Stimulated activated CD8-positive, alpha-beta memory T cell treated with anti-CD3 and anti-CD28 coated beads, Interleukin-2, amount 100 ng/mL, for 1 hour (primary cell): ENCODE data around the gene INSM1.

Experiments
- DNase-seq, 2 donors: peaks; one replicate each; pipeline ENCODE4 v3.0.0-alpha.2; 2020; ENCODE audit warnings: low read depth in 2 of 2

Gene INSM1

DNA sequence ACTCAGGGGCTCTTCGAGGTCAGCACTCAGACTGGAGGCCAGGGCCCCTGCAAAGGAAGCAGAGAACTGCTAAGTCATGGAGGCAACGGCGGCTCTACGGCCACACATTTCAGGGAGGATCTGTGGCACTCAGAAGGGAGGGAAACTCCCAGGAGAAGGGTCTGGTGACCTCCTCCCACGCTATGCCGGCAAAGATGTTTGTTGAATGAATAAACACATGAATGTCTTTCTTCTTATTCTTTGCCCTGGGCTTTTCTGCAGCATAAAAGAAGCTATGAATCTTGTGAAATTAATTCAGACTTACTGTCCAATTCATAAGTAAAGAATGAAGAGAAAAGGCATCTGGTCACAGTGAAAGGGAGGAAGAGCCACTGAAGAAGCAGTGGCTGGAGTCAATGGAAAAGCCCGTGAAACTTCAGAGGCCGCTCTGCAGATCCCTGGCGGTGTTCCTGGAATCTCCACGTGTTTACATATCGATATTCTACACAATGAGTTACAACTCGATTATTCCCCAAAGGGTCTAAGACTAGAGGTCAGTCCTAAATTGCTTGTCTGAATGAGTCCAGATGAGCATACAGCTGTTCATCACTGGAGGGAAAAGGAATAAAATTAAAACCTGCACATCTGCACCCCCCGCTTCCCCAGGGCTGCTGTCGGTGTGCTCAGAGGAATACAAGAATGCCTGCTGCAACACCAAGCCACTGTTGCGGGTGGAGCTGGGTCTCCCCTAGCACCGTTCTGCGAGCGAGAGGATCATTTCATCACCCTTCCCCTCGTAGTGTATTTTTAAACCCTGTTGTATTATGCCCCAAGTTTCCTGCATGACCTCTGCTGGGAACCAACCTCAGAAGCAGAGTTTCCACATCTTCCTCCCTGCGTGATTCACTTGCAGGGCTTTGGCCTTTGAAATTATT is 25.6 kb downstream of the INSM1 start:
- DNase-seq = no peak

GRCh38 chr20:20395087-20395486 is 27.2 kb downstream of the INSM1 start:
- DNase-seq = no peak

DNA sequence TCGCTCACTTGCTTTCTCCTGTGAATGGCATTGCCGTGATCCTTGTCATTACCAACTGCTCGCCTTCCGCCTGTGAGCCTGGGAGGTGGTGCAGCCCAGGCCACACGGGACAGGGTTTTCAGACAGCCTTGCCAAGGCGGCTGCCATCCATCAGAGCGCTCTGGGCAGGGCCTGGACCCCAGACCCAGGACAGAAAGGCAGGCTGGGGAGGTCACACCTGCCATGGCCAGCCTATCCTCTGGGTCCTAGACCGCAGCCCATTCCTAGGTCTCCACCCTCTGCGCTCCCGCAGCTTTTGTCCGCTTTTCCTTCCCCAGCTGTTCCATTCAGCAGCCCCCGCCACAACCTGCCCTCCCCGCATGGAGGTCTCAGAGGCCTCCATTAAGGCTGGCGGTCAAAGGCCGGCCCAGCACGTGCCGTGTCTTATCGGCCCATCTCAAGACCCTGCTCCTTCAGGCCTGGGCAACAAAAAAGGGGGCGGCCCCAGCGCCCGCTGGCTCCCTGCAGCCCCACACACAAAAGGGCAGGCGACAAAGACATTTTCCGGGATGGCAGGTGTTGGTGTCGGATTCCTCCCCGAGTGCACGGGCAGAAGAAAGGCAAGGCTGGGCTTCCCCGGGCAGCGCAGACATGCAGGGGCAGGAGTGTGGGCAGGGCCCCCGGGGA is 28.1 kb downstream of the INSM1 start:
- DNase-seq = no peak

- DNase-seq = no peak
These were observed 28.9 kb downstream of the INSM1 start for GRCh38 chr20:20396794-20397193.

DNA sequence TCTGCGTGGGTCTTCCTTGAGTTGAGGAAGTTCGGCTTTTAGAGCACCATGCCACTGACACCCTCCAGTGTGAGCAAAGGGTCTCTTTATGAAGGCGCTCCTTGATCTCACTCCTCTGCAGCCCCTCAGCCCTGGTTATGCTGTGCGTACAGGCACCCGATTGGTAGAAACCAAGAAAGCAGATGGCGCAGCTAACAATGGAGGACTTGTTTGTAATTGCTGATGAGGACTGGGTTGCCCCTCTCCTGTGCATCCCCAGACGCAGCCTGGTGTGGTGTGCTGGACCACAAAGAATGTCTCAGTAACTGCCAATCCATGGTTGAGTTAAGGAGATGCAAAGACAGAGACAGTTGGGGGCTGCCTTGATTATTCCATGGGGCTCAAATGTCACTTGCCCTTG is 30.2 kb downstream of the INSM1 start:
- DNase-seq = no peak

GRCh38 chr20:20399531-20400500 is 31.9 kb downstream of the INSM1 start:
- no peak for DNase-seq

- DNase-seq = no peak
These were observed 34.1 kb downstream of the INSM1 start for GRCh38 chr20:20401991-20402390.

GRCh38 chr20:20404633-20405032 is 36.7 kb downstream of the INSM1 start:
- no peak for DNase-seq

DNA sequence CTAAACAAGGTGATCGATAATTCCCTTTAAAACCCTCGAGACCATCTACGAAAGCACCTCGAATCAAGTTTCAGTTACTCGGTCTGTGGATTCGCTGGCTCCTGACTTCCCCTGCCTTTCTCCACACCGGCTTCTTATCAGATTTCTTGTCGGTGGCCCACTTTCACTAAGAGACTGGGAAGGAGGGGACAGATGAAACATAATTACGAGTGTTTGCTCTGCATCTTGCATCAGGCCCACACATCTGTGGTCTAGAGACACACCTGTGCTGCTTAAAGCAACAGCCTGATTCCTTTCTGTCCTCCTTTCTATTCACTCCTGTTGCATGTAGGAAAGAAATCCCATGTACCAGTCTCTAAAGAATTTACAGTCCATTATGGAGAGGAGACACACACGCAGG is 37.7 kb downstream of the INSM1 start:
- no peak for DNase-seq

DNA sequence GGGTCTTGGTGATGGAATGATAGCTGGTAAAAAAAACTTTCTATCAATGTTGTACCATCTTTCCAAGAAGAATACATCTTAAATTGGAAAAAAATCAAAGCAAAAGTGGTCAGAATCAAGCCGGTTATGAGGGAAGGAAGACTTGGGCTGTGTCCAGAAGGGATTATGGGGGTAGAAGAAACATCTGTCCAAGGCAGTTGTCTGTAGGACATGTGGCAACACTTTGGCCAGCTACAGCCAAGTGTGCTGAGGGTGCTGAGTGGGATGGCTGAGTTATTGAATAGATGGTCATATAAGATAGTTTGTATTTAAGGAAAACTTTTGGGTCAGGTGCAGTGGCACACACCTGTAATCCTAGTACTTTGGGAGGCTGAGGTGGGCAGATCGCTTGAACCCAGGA is 38.4 kb downstream of the INSM1 start:
- no peak for DNase-seq

DNA sequence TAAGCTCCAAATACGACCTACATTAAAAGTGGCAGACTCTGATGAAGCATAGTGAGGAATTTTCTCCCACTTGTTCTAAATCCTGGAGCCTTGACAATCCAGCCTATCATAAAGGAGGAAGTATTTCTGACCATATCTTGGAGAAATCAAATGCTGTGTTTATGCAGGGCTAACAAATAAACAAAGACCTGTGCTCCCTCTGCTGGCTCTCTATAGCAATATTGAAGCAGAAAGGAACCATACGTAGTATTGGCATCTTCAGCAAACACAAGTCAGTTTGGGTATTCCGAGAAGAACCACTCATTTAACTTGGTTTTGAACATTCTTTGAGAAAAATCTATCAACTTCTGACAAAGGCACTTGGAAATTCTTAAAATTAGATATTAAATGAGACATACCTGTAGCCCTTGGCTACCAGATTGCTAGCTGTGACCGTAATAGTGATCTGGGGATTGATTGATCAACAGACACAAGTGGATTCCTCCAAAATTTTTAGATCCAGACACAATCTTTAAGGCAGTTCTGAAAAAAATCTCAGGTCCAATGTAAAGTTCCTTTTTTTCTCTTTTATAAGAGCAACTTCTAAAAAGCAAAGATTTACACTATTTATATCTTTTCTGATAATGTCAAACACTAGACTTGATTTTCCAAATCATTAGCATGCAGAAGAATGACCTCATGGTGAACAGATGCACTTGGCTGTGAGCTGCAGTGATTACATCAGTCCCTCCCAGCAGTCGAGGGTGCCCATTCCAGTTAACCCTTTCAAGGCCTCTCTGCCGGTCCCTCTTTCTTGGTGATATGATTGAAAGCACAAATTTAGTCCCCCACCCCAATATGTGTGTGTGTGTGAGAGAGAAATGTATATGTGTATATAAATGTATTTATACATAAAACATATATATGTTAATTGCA is 40.2 kb downstream of the INSM1 start:
- DNase-seq = no peak

GRCh38 chr20:20409331-20409730 is 41.4 kb downstream of the INSM1 start:
- no peak for DNase-seq

DNA sequence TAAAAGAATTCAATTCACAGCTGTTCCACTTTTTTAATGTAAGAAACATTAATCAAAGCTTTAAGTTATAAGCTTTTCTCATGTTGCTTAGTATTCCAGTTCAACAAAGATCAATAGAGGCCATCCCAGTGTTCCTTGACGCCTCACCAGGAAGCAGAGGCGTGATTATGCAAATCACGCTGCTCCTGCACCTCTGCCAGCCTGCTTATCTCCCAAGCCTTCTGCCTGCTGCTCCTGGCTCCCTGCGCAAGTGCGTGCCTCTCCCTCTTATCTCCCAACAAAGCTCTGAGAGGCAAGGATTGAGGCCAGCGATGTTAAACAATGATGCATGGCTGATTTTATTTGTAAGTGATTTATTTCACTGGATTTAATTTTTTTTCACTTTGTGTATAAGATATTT is 42.8 kb downstream of the INSM1 start:
- DNase-seq = no peak

GRCh38 chr20:20411402-20411801 is 43.5 kb downstream of the INSM1 start:
- DNase-seq = no peak

DNA sequence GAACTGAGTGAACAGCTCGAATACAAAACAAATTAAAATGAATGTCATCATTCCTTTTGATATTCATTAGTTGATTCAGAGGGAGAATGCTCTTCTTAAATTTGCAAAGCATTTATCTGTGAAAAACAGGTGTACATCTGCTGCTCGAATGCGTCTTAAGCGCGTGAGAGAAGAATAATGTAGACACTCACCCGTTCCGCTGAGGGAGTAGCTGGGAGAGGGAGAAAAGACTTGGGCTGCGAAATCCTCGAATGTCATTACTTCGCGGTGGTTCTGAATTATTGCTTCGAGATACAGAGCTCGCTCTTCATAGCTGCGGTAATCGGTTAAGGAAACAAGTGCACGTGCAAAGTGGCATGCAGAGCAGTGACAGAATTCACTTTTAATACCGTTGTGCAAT is 43.9 kb downstream of the INSM1 start:
- DNase-seq = no peak

GRCh38 chr20:20412750-20413149 is 44.8 kb downstream of the INSM1 start:
- no peak for DNase-seq

DNA sequence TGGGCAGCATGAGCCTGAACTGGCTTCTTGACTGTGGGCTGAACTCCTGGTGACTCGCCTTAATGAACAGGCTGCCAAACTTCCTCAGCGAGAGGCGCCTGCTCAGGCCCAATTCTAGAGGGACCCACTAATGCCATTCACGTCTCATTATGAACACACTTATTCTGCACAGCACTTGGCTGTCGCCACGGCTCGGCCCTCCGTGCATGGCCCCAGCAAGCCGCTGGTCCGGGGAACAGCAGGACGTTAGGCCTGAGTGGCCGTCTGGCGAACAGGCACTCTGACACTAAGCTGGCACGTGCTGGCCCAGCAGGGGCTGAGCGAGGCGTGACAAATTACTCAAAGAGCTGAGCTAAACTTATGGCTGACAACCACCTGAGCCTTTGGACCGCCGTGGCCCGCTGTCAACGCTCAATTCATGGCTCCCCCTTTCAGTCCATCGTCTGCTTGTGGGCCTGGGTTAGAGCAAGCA is 45.9 kb downstream of the INSM1 start:
- no peak for DNase-seq

GRCh38 chr20:20414640-20415220 is 46.8 kb downstream of the INSM1 start:
- no peak for DNase-seq

DNA sequence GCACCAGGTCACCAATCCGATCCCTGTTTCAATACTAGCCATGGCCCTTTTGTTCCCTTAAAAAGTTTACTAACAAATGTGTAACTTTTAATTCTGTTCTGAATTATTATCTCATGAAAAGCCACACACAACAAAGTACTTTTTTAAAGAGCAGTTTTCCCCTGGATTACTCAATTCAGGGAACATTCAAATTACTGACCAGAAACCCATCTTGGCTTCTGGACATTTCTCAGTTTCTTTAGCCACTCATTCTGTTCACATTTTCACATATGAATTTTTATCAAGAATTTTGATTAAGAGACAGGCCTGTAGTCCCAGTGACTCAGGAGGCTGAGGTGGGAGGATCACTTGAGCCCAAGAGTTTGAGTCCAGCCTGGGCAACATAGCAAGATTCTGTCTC is 47.4 kb downstream of the INSM1 start:
- DNase-seq = no peak

- no peak for DNase-seq
These were observed 50.2 kb downstream of the INSM1 start for GRCh38 chr20:20417876-20418676.
